ENCODE measurements around the gene PLXDC2.
A peak's percentile ranks its signal among the peaks of the same experiment; 100 is the strongest.

Gene PLXDC2

DNA sequence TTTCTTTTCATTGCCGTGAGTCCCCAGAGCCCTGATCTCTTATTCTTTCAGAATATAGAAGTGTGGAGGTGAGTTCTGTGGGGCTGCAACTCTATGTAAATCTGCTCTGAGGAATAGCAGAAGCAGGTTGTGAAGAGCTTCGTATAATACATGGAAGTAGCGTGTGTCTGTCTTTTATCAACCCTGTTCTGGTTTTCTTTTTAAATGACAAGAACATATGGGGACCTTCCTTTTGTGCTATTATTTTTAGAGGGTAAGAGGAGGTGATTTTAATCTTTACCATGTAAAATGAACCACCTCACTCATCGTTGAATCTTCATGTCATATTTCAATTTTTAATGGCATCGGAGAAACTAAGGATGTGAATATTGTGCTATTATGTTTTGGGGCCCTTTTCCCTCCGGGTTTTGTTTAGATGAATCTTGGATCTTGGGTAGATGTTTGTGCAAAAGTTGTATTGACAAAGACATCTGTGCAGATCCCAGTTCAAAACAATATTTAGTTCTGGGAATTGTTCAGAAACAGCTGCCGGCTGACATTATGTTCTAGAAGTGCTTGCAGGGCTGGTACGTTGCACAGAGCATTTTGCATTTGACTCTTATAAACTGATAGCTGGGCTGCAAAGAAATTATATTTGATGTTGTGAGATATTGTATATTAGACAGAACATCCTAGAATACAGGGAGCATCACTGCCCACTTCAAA lies 46.7 kb downstream of the PLXDC2 start:
- DNase-seq: no peak

- no peak for DNase-seq
Observed at GRCh38 chr10:19865676-19866075, 49.4 kb downstream of the PLXDC2 start.

GRCh38 chr10:19869370-19869769 lies 53.1 kb downstream of the PLXDC2 start:
- DNase-seq: no peak

DNA sequence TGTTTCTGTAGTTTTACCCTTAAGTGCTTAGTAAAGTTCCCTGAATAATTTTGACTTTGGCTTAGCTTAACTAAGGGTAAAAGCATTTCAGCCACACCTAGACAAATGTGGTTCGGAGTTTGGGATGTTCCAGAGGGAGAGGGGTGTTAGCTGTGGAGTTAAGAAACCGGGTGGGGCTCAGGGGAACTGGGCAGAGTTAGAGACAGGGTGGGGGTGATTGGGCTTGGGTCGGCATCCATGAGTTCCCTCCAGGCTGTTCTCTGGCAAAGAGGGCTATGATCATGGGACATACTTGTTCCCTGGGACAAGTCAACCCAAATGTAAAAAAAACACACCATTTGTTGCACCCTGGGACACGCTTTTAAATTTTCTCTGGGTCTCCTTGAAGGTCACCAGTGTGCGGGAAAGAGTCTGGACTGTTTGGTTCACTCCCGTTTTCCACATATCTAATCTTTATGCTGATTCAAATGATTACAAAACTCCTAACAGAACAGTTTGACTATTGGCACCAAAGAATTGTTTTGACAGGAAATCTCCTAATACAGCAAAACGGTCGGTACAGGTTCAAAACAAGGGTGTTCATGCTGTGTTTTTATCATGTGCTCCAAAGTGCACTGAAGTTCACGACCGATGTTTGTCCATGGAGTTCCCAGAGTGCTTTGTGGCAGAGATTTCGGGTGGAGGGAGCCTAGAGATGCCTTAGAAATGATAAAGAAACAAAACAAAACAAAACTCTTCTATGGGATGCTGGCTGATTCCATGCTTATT lies 56.5 kb downstream of the PLXDC2 start:
- no peak for DNase-seq

DNA sequence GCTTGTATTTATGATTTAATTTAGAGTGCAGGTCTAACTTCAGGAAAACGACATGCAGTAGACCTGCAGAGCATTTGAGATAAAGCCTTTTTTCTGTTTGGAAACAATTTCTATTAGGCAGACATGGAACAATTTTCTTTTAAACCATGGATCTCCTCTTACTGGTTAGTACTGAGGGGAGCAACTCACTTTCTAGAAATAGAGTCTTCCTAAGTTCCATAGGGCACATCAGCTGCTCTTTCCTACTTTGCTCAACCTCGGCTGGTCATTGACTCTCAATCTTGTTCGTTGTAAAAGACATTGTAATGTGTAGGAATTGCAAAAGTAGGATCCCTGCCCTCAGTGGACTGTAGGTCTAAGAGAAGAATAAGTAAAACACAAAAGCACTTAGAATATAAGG lies 58.0 kb downstream of the PLXDC2 start:
- no peak for DNase-seq

- DNase-seq: no peak
Observed at GRCh38 chr10:19874791-19875190, 58.6 kb downstream of the PLXDC2 start.

GRCh38 chr10:19876570-19876969 lies 60.3 kb downstream of the PLXDC2 start:
- no peak for DNase-seq

DNA sequence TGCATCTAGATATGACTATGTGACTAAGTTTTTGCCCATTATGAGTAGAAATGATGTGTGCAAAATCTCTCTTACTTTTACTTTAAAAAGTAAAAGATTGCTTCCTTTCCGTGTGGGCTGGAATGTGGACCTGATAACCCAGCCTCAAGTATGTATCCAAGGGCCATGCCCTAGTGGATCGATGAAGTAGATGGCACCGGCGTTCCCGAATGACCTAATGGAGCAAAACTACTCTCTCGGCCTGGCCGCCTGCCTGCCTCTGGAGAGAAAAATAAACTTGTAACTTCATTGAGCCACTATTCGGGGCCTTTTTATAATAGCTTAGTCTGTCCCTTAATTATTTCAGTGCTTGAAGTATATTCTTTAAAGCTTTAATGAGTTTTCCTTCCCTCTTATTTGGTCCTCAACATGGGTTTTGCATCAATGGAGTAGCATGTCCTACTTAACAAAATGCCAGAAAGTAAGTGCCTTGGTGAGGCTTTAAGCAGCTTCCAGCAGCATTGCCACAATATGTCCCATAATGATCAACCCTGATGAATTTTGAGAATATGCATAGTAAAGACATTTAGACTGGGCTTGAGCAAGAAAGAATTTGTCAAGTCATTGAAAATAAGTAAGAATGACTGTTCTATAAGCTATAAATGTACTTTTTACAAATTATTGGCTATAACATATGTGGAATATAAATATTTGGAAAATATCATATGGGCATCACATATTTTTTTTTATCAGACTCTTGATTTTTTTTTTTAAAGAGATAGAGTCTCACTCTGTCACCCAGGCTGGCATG lies 61.4 kb downstream of the PLXDC2 start:
- DNase-seq: no peak

GRCh38 chr10:19882621-19883020 lies 66.4 kb downstream of the PLXDC2 start:
- no peak for DNase-seq

- DNase-seq: no peak
Observed at GRCh38 chr10:19888061-19888660, 71.9 kb downstream of the PLXDC2 start.

DNA sequence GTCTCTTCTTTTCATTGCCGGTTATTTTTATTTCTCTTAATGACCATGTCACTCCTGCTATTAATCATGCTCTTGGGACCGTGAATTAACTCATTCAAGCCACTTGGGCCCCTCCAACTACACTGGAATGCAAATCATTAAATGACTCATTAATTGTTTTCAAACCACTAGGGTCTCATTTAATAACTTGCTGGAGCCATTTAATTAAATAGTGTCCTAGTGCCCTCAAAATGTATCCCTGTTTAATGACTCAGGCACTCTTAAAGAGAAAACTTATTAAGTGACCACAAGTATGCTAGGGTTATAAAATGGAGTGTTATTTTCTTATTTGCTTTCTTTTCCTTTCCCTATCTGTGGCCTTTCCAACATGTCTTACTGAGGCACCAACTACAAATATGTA lies 73.0 kb downstream of the PLXDC2 start:
- DNase-seq: no peak

DNA sequence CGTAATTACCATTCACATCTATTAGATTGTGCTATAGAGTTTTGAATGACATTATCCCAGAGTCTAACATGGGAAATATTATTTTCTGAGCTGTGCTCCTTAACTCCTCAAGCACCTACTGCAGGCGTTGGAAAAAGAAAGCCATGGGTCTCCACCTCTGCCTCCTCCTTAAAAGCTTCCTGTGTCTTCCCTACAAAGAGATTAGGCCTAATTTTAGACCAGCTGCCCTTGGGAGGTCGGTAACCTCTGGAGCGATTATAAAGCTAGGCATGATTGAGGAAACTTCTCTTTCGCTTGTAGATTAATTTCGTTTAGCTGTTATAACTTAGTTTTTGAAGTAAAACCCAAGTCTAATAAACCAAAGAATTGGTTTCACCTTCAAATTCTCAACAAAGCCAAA lies 75.2 kb downstream of the PLXDC2 start:
- no peak for DNase-seq

GRCh38 chr10:19892270-19892669 lies 76.0 kb downstream of the PLXDC2 start:
- no peak for DNase-seq

- no peak for DNase-seq
Observed at GRCh38 chr10:19892677-19893076, 76.4 kb downstream of the PLXDC2 start.

GRCh38 chr10:19895500-19895899 lies 79.3 kb downstream of the PLXDC2 start:
- DNase-seq: no peak

GRCh38 chr10:19902456-19902855 lies 86.2 kb downstream of the PLXDC2 start:
- DNase-seq: no peak

DNA sequence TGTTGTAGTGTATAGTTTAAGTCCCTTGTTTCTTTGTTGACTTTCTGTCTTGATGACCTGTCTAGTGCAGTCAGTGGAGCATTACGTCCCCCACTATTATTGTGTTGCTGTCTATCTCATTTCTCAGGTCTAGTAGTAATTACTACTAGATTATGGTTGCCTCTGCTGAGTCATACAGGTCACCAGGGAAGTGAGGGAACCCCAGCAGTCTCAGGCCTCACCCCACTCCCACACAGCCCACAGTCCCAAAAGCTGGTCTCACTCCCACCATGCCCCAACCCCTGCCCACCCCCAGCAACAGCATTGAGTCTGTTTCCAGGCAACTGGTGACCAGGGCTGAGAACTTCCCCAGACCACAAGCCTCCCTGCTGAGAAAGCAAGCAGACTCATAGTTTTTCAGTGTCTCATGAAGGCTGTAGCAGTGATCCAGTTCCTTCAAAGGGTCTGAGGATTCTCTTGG lies 88.0 kb downstream of the PLXDC2 start:
- DNase-seq: peak; percentile 87

- DNase-seq: peak; percentile 51
Observed at GRCh38 chr10:19906108-19906791, 90.0 kb downstream of the PLXDC2 start.

DNA sequence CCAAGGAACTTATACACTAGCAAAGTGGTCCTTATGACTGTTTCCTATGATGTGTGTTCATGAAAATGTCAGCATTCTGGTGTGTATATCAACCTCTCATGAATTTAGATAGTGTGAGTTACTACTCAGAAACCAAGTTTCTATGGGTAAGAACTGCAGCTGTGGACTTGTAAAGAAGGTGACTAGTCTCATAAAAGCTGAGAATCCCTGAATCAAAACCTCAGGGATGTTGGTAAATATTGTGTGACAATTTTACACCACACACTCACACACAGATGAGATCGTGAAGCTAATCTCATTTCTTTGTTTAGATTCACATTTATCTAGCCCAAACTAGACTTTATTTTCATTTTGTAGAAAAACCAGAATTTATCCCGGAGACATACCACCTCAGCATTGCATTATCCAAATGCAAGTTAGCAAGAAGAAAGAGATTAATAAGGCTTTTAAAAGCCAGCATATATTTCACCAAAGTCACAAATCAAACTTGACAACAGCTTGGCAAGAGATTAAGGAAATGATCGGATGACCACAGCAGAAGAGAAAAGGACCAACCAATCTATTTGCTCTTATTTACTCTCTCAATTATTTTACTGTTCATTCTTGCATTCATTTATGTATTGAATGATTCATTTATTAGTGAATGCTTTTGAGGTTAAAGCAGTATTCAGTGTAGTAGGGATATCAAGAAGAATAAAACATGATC lies 92.9 kb downstream of the PLXDC2 start:
- DNase-seq: no peak

- DNase-seq: no peak
Observed at GRCh38 chr10:19911886-19912285, 95.7 kb downstream of the PLXDC2 start.

- DNase-seq: no peak
Observed at GRCh38 chr10:19913987-19914386, 97.8 kb downstream of the PLXDC2 start.

GRCh38 chr10:19915125-19915524 lies 98.9 kb downstream of the PLXDC2 start:
- DNase-seq: no peak
